Measurements from ENCODE around the gene SLC66A1. TPM values are rescaled to one million over a fixed set of nuclear protein-coding genes. Genes with fewer than 3 reads are reported as not detected.

SLC66A1 gene
- total RNA-seq, 2 donors from 2014 or later, result 11.4 to 12.0 TPM

- no peak for TF ChIP-seq CTCF (IDR thresholded peaks at IDR 0.05)
- no peak for DNase-seq (ENCODE audit: low spot score)
- Histone ChIP-seq H3K4me1 (ENCODE audit: control insufficient read depth in 1 of 2, low read depth in 2 of 2) (peaks cover 0 to 11% of the 10 kb centered on the region in 2 donors), H3K27me3 (replicated peaks; ENCODE audit: insufficient read depth) (no peaks in the 10 kb centered on the region), H3K4me3 (no peak overlapping the region), H3K36me3 (peaks cover 42% of the 10 kb centered on the region), H3K27ac (no peak overlapping the region), H3K9me3 (no peaks in the 10 kb centered on the region)
- no peak for ATAC-seq (ENCODE audit: insufficient number of reproducible peaks, low FRiP score, low read depth)
These were observed 64.6 kb downstream of the SLC66A1 start for GRCh38 chr1:19376428-19377372.

GRCh38 chr1:19377812-19378718, 65.9 kb downstream of the SLC66A1 start:
- Histone ChIP-seq H3K27ac (no peak overlapping the region), H3K4me3 (no peak overlapping the region), H3K36me3 (peaks cover 42% of the 10 kb centered on the region), H3K9me3 (no peaks in the 10 kb centered on the region), H3K4me1 (ENCODE audit: control insufficient read depth in 1 of 2, low read depth in 2 of 2) (peaks cover 0 to 7% of the 10 kb centered on the region in 2 donors), H3K27me3 (replicated peaks; ENCODE audit: insufficient read depth) (no peaks in the 10 kb centered on the region)
- no peak for TF ChIP-seq CTCF (IDR thresholded peaks at IDR 0.05)
- ATAC-seq (ENCODE audit: insufficient number of reproducible peaks, low FRiP score, low read depth) (no peak), DNase-seq (ENCODE audit: low spot score) (no peak)

Other genes starting within 250 kb of the SLC66A1 start
- gene UBR4, start 102.1 kb upstream of the SLC66A1 start, total RNA-seq, result 100 to 1,000 TPM; 231 to 266 TPM
- 10 to 100 TPM; 39.3 to 63.0 TPM for gene EMC1, start 60.8 kb upstream of the SLC66A1 start, total RNA-seq
- 10 to 100 TPM in 1 of 2 donors, 1 to 10 TPM in 1; 8.8 to 29.6 TPM for gene MRTO4, start 60.5 kb upstream of the SLC66A1 start, total RNA-seq
- gene AKR7A3, start 23.6 kb upstream of the SLC66A1 start, total RNA-seq, result 1 to 10 TPM; 2.5 to 3.9 TPM
- gene AKR7A2, start 182 bp upstream of the SLC66A1 start, total RNA-seq, result 10 to 100 TPM; 67.1 to 71.5 TPM
- 100 to 1,000 TPM; 119 to 174 TPM for gene CAPZB, start 173.2 kb downstream of the SLC66A1 start, total RNA-seq